A549 (cell line): ENCODE data around the gene NFILZ. TPM values are rescaled to one million over a fixed set of nuclear protein-coding genes. Genes with fewer than 3 reads are reported as not detected.

ENCODE experiments used
- ATAC-seq, 2 experiments: fragments of 200-7000 bp in 1 of 2; fragments of >200 bp in 1 of 2; cut with Nextera tagmentation in 1 of 2; cut with Tn5 transposase in 1 of 2; 3 replicates each; pipeline versions ENCODE4 v1.8.0 to v1.9.1; 2018 to 2020; ENCODE audit warnings: mild to moderate bottlenecking in 1 of 2, moderate library complexity in 1 of 2
- CTCF ChIA-PET: fragments of 300-600 bp; sonication (Branson Sonifier 250); formaldehyde crosslinking; extraction: SDS; loops from one replicate; lab custom pipeline; 2021; ENCODE audit warnings: antibody characterized with exemption, inconsistent platforms; lab: Yijun Ruan, JAX
- POLR2A ChIA-PET: fragments of 350-600 bp; formaldehyde crosslinking; extraction: SDS; loops from one replicate; lab custom pipeline; 2021; ENCODE audit warnings: antibody characterized with exemption, inconsistent platforms; lab: Yijun Ruan, JAX
- DNase-seq, 2 experiments: peaks; one replicate each; pipeline versions ENCODE4 v3.0.0 to v3.0.0-alpha.2; 2011 to 2016; ENCODE audit warnings: low read depth in 1 of 2, low spot score in 1 of 2
- FAIRE-seq: peaks from 2 replicates; lab custom pipeline; 2011; peaks lifted over from hg19 to GRCh38; lab: Jason Lieb, UNC
- H3K27ac ChIP-seq, 2 experiments: fragments of >200 bp; sonication (Bioruptor Twin); formaldehyde crosslinking; 3 replicates each; pipeline ENCODE4 v1.5.1; 2016 to 2017
- H3K4me1 ChIP-seq: fragments of >200 bp; sonication (Bioruptor Twin); formaldehyde crosslinking; 3 replicates; pipeline ENCODE4 v1.6.1; 2016
- H3K4me2 ChIP-seq: fragments of >200 bp; sonication (Bioruptor Twin); formaldehyde crosslinking; 3 replicates; pipeline ENCODE4 v1.6.1; 2016
- H3K4me3 ChIP-seq: fragments of >200 bp; sonication (Bioruptor Twin); formaldehyde crosslinking; 3 replicates; pipeline ENCODE4 v1.5.1; 2016
- H3K9me3 ChIP-seq: fragments of >200 bp; sonication (Bioruptor Twin); formaldehyde crosslinking; 3 replicates; pipeline ENCODE4 v1.6.1; 2016
- ATOH8 ChIP-seq: fragments of 250-450 bp; sonication (Bioruptor Pico); IDR thresholded peaks from 2 replicates; pipeline ENCODE4 v1.5.0; 2020; ENCODE audit warnings: low read depth, mild to moderate bottlenecking, moderate library complexity
- BHLHE40 ChIP-seq: IDR thresholded peaks from 2 replicates; pipeline ENCODE4 v1.6.1; 2012; ENCODE audit warnings: low read depth, low read length, inconsistent platforms
- CBX2 ChIP-seq: fragments of 200-600 bp; sonication (generic); IDR thresholded peaks from 2 replicates; pipeline ENCODE4 v1.6.1; 2016; ENCODE audit warnings: low read depth, mild to moderate bottlenecking, borderline replicate concordance
- CEBPB ChIP-seq, 2 experiments: fragments of >200 bp in 1 of 2; sonication (Bioruptor Twin) in 1 of 2; formaldehyde crosslinking in 1 of 2; IDR thresholded peaks; 2 replicates each; pipeline ENCODE4 v1.6.1; 2012 to 2016
- CHD4 ChIP-seq: fragments of 200-600 bp; sonication (generic); IDR thresholded peaks from 2 replicates; pipeline ENCODE4 v1.6.1; 2016; ENCODE audit warnings: antibody characterized with exemption, mild to moderate bottlenecking, borderline replicate concordance
- E2F6 ChIP-seq: IDR thresholded peaks from 2 replicates; pipeline ENCODE4 v1.6.1; 2012; ENCODE audit warnings: low read depth, borderline replicate concordance
- EHF ChIP-seq: fragments of 250-450 bp; sonication (Bioruptor Pico); IDR thresholded peaks from 2 replicates; pipeline ENCODE4 v1.5.0; 2020; ENCODE audit warnings: mild to moderate bottlenecking
- HES2 ChIP-seq: fragments of >200 bp; sonication (Bioruptor Twin); formaldehyde crosslinking; IDR thresholded peaks from 2 replicates; pipeline ENCODE4 v1.6.1; 2016
- JUN ChIP-seq, 2 experiments: fragments of >200 bp; sonication (Bioruptor Twin); formaldehyde crosslinking; IDR thresholded peaks; 2 replicates in 1 of 2; 3 replicates in 1 of 2; pipeline ENCODE4 v1.6.1; 2016 to 2017
- JUNB ChIP-seq: fragments of >200 bp; sonication (Bioruptor Twin); formaldehyde crosslinking; IDR thresholded peaks from 2 replicates; pipeline ENCODE4 v1.6.1; 2016
- MAFK ChIP-seq: fragments of 450-650 bp; IDR thresholded peaks from 2 replicates; pipeline ENCODE4 v1.6.1; 2014; ENCODE audit not compliant: partially characterized antibody
- MYC ChIP-seq: IDR thresholded peaks from 2 replicates; pipeline ENCODE4 v1.6.1; 2012; ENCODE audit warnings: mild to moderate bottlenecking, inconsistent platforms, low read length, improper control_type of control experiment, borderline replicate concordance
- PBX3 ChIP-seq: IDR thresholded peaks from 2 replicates; pipeline ENCODE4 v1.6.1; 2012
- PHF8 ChIP-seq: fragments of 200-600 bp; sonication (generic); IDR thresholded peaks from 2 replicates; pipeline ENCODE4 v1.6.1; 2016; ENCODE audit warnings: low read depth, mild to moderate bottlenecking, antibody characterized with exemption, moderate library complexity, borderline replicate concordance
- RCOR1 ChIP-seq: fragments of 150-350 bp; IDR thresholded peaks from 2 replicates; pipeline ENCODE4 v1.6.1; 2014; ENCODE audit warnings: antibody characterized with exemption, low read length, low read depth
- RFX5 ChIP-seq: fragments of 450-650 bp; IDR thresholded peaks from 2 replicates; pipeline ENCODE4 v1.7.1; 2014; ENCODE audit warnings: antibody characterized with exemption, mild to moderate bottlenecking, moderate library complexity
- SMC3 ChIP-seq: fragments of >200 bp; sonication (Bioruptor Twin); formaldehyde crosslinking; IDR thresholded peaks from 3 replicates; pipeline ENCODE4 v1.6.1; 2018; ENCODE audit warnings: inconsistent platforms
- TFCP2L1 ChIP-seq: fragments of 250-450 bp; sonication (Bioruptor Pico); IDR thresholded peaks from 2 replicates; pipeline ENCODE4 v1.5.0; 2021; ENCODE audit warnings: mild to moderate bottlenecking
- TP53 ChIP-seq: fragments of 250-450 bp; sonication (Bioruptor Pico); IDR thresholded peaks from 2 replicates; pipeline ENCODE4 v1.5.0; 2021; ENCODE audit warnings: mild to moderate bottlenecking, moderate library complexity
- ZNF302 ChIP-seq: fragments of 250-450 bp; sonication (Bioruptor Pico); IDR thresholded peaks from 2 replicates; pipeline ENCODE4 v1.9.0; 2021; ENCODE audit warnings: inconsistent platforms, mild to moderate bottlenecking, moderate library complexity
- WGBS: methylation state at CpG from one replicate; pipeline ENCODE4 v1.1.6; 2017; ENCODE audit errors: missing lambda C conversion rate; 5-methylcytosine and 5-hydroxymethylcytosine counted together
- polyA plus RNA-seq, 4 experiments: library from polyadenylated mRNA; depleted of rRNA in 3 of 4; stranded (reverse); fragments of >200 nt; fragmentation: RNase III in 1 of 4; extraction: RNeasy Plus Mini Kit Qiagen cat#74134 plus additional on column Dnase treatment in 1 of 4; gene quantifications; 2 replicates in 3 of 4; 3 replicates in 1 of 4; pipeline ENCODE4 v1.2.3, GENCODE V29; 2011 to 2017

Gene NFILZ
- polyA plus RNA-seq, 2 of the 4 experiments (the other 2 are of a cell fraction) = not detected

- POLR2A ChIA-PET = interaction anchor here (0.6 kb wide), 1 partner anchor 162 kb away, joined by 3 read pairs; no protein-coding TSS in a partner anchor
- 62% methylated on average over 3 of the region's 3 CpGs for WGBS
- no peak for DNase-seq
- no peak for TF ChIP-seq CBX2
- no peak for TF ChIP-seq ATOH8 (CRISPR knock-in tag)
- TF ChIP-seq JUN (IDR thresholded peaks at IDR 0.05) = no peak
- no peak for TF ChIP-seq JUNB
- TF ChIP-seq ZNF302 (CRISPR knock-in tag) = no peak
- TF ChIP-seq MYC = no peak
- no peak for TF ChIP-seq CHD4
- TF ChIP-seq RCOR1 = no peak
- no peak for TF ChIP-seq TFCP2L1 (CRISPR knock-in tag)
- no peak for TF ChIP-seq BHLHE40
- TF ChIP-seq HES2 = no peak
- no peak for TF ChIP-seq SMC3
- no peak for TF ChIP-seq PBX3
- TF ChIP-seq TP53 (CRISPR knock-in tag) = no peak
- no peak for TF ChIP-seq EHF (CRISPR knock-in tag)
- TF ChIP-seq MAFK = no peak
- no peak for TF ChIP-seq RFX5
- TF ChIP-seq E2F6 = no peak
- no peak for TF ChIP-seq CEBPB (IDR thresholded peaks at IDR 0.05)
- ATAC-seq = no peak
- Histone ChIP-seq H3K4me3 (no peak overlapping the region), H3K27ac (no peak overlapping the region), H3K9me3 (no peaks in the 10 kb centered on the region), H3K4me2 (no peak overlapping the region), H3K4me1 (no peaks in the 10 kb centered on the region)
- CTCF ChIA-PET = interaction anchor here (0.6 to 2.1 kb wide), 2 partner anchors 11 to 442 kb away, joined by 3 to 11 read pairs; no protein-coding TSS in a partner anchor
- no peak for FAIRE-seq
Observed at GRCh38 chr19:8665468-8666213, 35.2 kb downstream of the NFILZ start.

GRCh38 chr19:8666814-8667405 lies 36.5 kb downstream of the NFILZ start:
- ChIA-PET CTCF (interaction anchor here (1.5 kb wide), 1 partner anchor 12 kb away, joined by 5 read pairs; no protein-coding TSS in a partner anchor), POLR2A (no interaction called here)
- TF ChIP-seq PHF8 (no peak), PBX3 (no peak)
- 33% methylated on average over 9 of the region's 9 CpGs for WGBS
- no peak for ATAC-seq
- no peak for DNase-seq
- H3K4me1 ChIP-seq = no peaks in the 10 kb centered on the region
- H3K27ac ChIP-seq = no peak overlapping the region
- no peak overlapping the region for H3K4me3 ChIP-seq
- no peaks in the 10 kb centered on the region for H3K9me3 ChIP-seq
- no peak for FAIRE-seq
- H3K4me2 ChIP-seq = no peak overlapping the region
